ENCODE results near the gene B3GNT4.
"Not testable (repeated sequence)": the region's sequence is repeated elsewhere in the genome, so short reads cannot be mapped to it uniquely, and the experiment has no call there.

The B3GNT4 gene

GRCh38 chr12:122250536-122250935 is 47.0 kb downstream of the B3GNT4 start:
- 96% methylated on average over 8 of the region's 8 CpGs for WGBS

GRCh38 chr12:122258462-122258861 is 55.0 kb downstream of the B3GNT4 start:
- H3K4me1 ChIP-seq (ENCODE audit: insufficient read depth, low read length); H3K27ac ChIP-seq (ENCODE audit: low read depth, low read length); H3K9ac ChIP-seq (ENCODE audit: low read depth, low read length); H3K4me3 ChIP-seq (ENCODE audit: low read length); H3K27me3 ChIP-seq (ENCODE audit: insufficient read depth, low read length); H3K9me3 ChIP-seq (ENCODE audit: insufficient read depth, low read depth, low read length): not testable (repeated sequence)
- H3K36me3 ChIP-seq (ENCODE audit: insufficient read depth, low read length), result peaks cover 56% of the 10 kb centered on the region
- WGBS, result 90% methylated on average over 4 of the region's 4 CpGs

More at GRCh38 chr12:122250536-122250935, 47.0 kb downstream of the B3GNT4 start:
- no peak overlapping the region for H3K4me3 ChIP-seq (ENCODE audit: low read length)
- no peaks in the 10 kb centered on the region for H3K9me3 ChIP-seq (ENCODE audit: insufficient read depth, low read depth, low read length)
- H3K9ac ChIP-seq (ENCODE audit: low read depth, low read length), result no peak overlapping the region
- H3K27ac ChIP-seq (ENCODE audit: low read depth, low read length), result no peak overlapping the region
- no peaks in the 10 kb centered on the region for H3K27me3 ChIP-seq (ENCODE audit: insufficient read depth, low read length)
- H3K4me1 ChIP-seq (ENCODE audit: insufficient read depth, low read length), result no peaks in the 10 kb centered on the region
- H3K36me3 ChIP-seq (ENCODE audit: insufficient read depth, low read length), result peaks cover 15% of the 10 kb centered on the region

All from HUES64 (cell line).